OCI-LY7 (cell line): ENCODE measurements around the gene RXFP1.

ENCODE experiments used
- CTCF ChIP-seq: fragments of 200-600 bp; sonication (generic); conservative IDR thresholded peaks from 2 replicates; pipeline ENCODE4 v1.5.1; 2014; ENCODE audit warnings: mild to moderate bottlenecking, antibody characterized with exemption, low read length, moderate library complexity, mixed read lengths
- EZH2phosphoT487 ChIP-seq: fragments of 200-600 bp; sonication (generic); IDR thresholded peaks from 2 replicates; pipeline ENCODE4 v1.6.1; 2018; ENCODE audit warnings: low read depth, borderline replicate concordance, mild to moderate bottlenecking, mixed run types, antibody characterized with exemption, low read length, moderate library complexity, mixed read lengths

GRCh38 chr4:158630893-158631292 lies 109.2 kb downstream of the RXFP1 start:
- TF ChIP-seq CTCF (no peak), EZH2phosphoT487 (no peak)
